ENCODE measurements around the gene RPP30.
"Not testable (repeated sequence)": the region's sequence is repeated elsewhere in the genome, so short reads cannot be mapped to it uniquely, and the experiment has no call there.

The RPP30 gene

GRCh38 chr10:90871279-90871765 lies 452 bp upstream of the RPP30 start:
- peak; percentile 82 for DNase-seq (ENCODE audit: low spot score)

- DNase-seq (ENCODE audit: low spot score) = peak; percentile 25
Observed at GRCh38 chr10:90872648-90873020, 860 bp downstream of the RPP30 start.

GRCh38 chr10:90879062-90879461 lies 7.3 kb downstream of the RPP30 start:
- no peak for DNase-seq (ENCODE audit: low spot score)

- peak; percentile 56 for DNase-seq (ENCODE audit: low spot score)
Observed at GRCh38 chr10:90880059-90880719, 8.4 kb downstream of the RPP30 start.

GRCh38 chr10:90884431-90884830 lies 12.7 kb downstream of the RPP30 start:
- DNase-seq (ENCODE audit: low spot score) = no peak

- no peak for DNase-seq (ENCODE audit: low spot score)
Observed at GRCh38 chr10:90885176-90885575, 13.4 kb downstream of the RPP30 start.

- DNase-seq (ENCODE audit: low spot score) = no peak
Observed at GRCh38 chr10:90887555-90887954, 15.8 kb downstream of the RPP30 start.

- DNase-seq (ENCODE audit: low spot score) = no peak
Observed at GRCh38 chr10:90888387-90888786, 16.6 kb downstream of the RPP30 start.

- no peak for DNase-seq (ENCODE audit: low spot score)
Observed at GRCh38 chr10:90889636-90890035, 17.9 kb downstream of the RPP30 start.

GRCh38 chr10:90890347-90890746 lies 18.6 kb downstream of the RPP30 start:
- no peak for DNase-seq (ENCODE audit: low spot score)

- no peak for DNase-seq (ENCODE audit: low spot score)
Observed at GRCh38 chr10:90893190-90893589, 21.4 kb downstream of the RPP30 start.

GRCh38 chr10:90896916-90897315 lies 25.1 kb downstream of the RPP30 start:
- not testable (repeated sequence) for DNase-seq (ENCODE audit: low spot score)

GRCh38 chr10:90905925-90906324 lies 34.2 kb downstream of the RPP30 start:
- no peak for DNase-seq (ENCODE audit: low spot score)

GRCh38 chr10:90906596-90906995 lies 34.8 kb downstream of the RPP30 start:
- no peak for DNase-seq (ENCODE audit: low spot score)

GRCh38 chr10:90911133-90912051 lies 39.6 kb downstream of the RPP30 start:
- DNase-seq (ENCODE audit: low spot score) = peak; percentile 77

GRCh38 chr10:90912174-90912573 lies 40.4 kb downstream of the RPP30 start:
- no peak for DNase-seq (ENCODE audit: low spot score)

GRCh38 chr10:90912854-90913479 lies 41.2 kb downstream of the RPP30 start:
- DNase-seq (ENCODE audit: low spot score) = no peak

- DNase-seq (ENCODE audit: low spot score) = no peak
Observed at GRCh38 chr10:90913774-90914420, 42.1 kb downstream of the RPP30 start.

- no peak for DNase-seq (ENCODE audit: low spot score)
Observed at GRCh38 chr10:90914992-90915765, 43.4 kb downstream of the RPP30 start.

GRCh38 chr10:90915766-90916075 lies 43.9 kb downstream of the RPP30 start:
- DNase-seq (ENCODE audit: low spot score) = no peak

- no peak for DNase-seq (ENCODE audit: low spot score)
Observed at GRCh38 chr10:90916392-90917237, 44.8 kb downstream of the RPP30 start.
